HCT116 (cell line): ENCODE results near the gene HMCN2. TPM values are rescaled to one million over a fixed set of nuclear protein-coding genes. Genes with fewer than 3 reads are reported as not detected.

Experiments
- ATAC-seq: fragments of 200-7000 bp; cut with Tn5 transposase; 2 replicates; pipeline ENCODE4 v1.9.1; 2020; ENCODE audit warnings: mild to moderate bottlenecking, moderate library complexity
- BruUV-seq: library from RNA; stranded (reverse); fragments of 400-500 nt; replicated peaks from 2 replicates; lab custom pipeline; 2021; lab: Mats Ljungman, UMichigan
- CTCF ChIA-PET: fragments of 300-600 bp; sonication (Branson Sonifier 250); formaldehyde crosslinking; loops from one replicate; lab custom pipeline; 2021; ENCODE audit warnings: antibody characterized with exemption; lab: Charles Lee
- POLR2A ChIA-PET: fragments of 300-600, 350-600 bp; sonication (Branson Sonifier 250); formaldehyde crosslinking; loops from one replicate; lab custom pipeline; 2021; ENCODE audit warnings: antibody characterized with exemption; lab: Charles Lee
- RAD21 ChIA-PET, 2 experiments: fragments of 300-600 bp; sonication (Branson Sonifier 250); formaldehyde crosslinking; loops; one replicate each; lab custom pipeline; 2023; ENCODE audit warnings: low total read pairs in 2 of 2; ENCODE audit not compliant: uncharacterized antibody in 2 of 2, unreplicated experiment in 2 of 2, low non-redundant PET in 1 of 2; lab: Charles Lee
- DNase-seq: peaks from one replicate; pipeline ENCODE4 v3.0.0-alpha.2; 2010; ENCODE audit warnings: low read depth, low spot score
- H2AFZ ChIP-seq: fragments of 200-600 bp; shearing (Covaris generic), sonication (generic); 2 replicates; pipeline ENCODE4 v1.6.1; 2017; ENCODE audit warnings: low read depth, mixed run types, mixed read lengths, antibody characterized with exemption, low read length; ENCODE audit not compliant: poor library complexity, severe bottlenecking
- H3K27ac ChIP-seq: 2 replicates; pipeline ENCODE4 v1.5.1; 2012; ENCODE audit warnings: low read depth, low read length
- H3K27me3 ChIP-seq: fragments of 200-600 bp; sonication (generic); 2 replicates; pipeline ENCODE4 v1.6.1; 2016; ENCODE audit warnings: mixed run types, low read length, mixed read lengths; ENCODE audit not compliant: insufficient read depth
- H3K36me3 ChIP-seq, 2 experiments: fragments of 200-500 bp in 1 of 2; fragments of 200-600 bp in 1 of 2; sonication (Bioruptor generic) in 1 of 2; sonication (generic) in 1 of 2; 2 replicates each; pipeline versions ENCODE4 v1.5.1 to v1.6.1; 2014 to 2016; ENCODE audit warnings: low read length in 2 of 2, inconsistent platforms in 1 of 2, mixed read lengths in 1 of 2, mixed run types in 1 of 2; ENCODE audit not compliant: insufficient read depth in 2 of 2, control insufficient read depth in 1 of 2
- H3K4me1 ChIP-seq, 2 experiments: fragments of 200-600 bp in 1 of 2; sonication (generic) in 1 of 2; 2 replicates each; pipeline versions ENCODE4 v1.5.1 to v1.6.1; 2012 to 2017; ENCODE audit warnings: low read length in 2 of 2, inconsistent platforms in 1 of 2, mild to moderate bottlenecking in 1 of 2, mixed read lengths in 1 of 2, mixed run types in 1 of 2, moderate library complexity in 1 of 2; ENCODE audit not compliant: insufficient read depth in 2 of 2, control insufficient read depth in 1 of 2
- H3K4me2 ChIP-seq: fragments of 200-600 bp; sonication (generic); 2 replicates; pipeline ENCODE4 v1.6.1; 2017; ENCODE audit warnings: mixed run types, low read length, mixed read lengths
- H3K4me3 ChIP-seq, 2 experiments: fragments of 200-600 bp in 1 of 2; sonication (generic) in 1 of 2; replicated peaks in 1 of 2; 2 replicates each; pipeline ENCODE4 v1.5.1; 2011 to 2016; ENCODE audit warnings: low read length in 2 of 2, control low read depth in 1 of 2, low read depth in 1 of 2, mild to moderate bottlenecking in 1 of 2, mixed read lengths in 1 of 2, mixed run types in 1 of 2
- H3K79me2 ChIP-seq: fragments of 200-600 bp; sonication (generic); 2 replicates; pipeline ENCODE4 v1.6.1; 2017; ENCODE audit warnings: mild to moderate bottlenecking, mixed run types, low read length, moderate library complexity, mixed read lengths; ENCODE audit not compliant: insufficient read depth
- H3K9ac ChIP-seq: fragments of 200-600 bp; sonication (generic); 2 replicates; pipeline ENCODE4 v1.6.1; 2016; ENCODE audit warnings: low read length, mixed read lengths
- H3K9me2 ChIP-seq: fragments of 200-600 bp; sonication (generic), shearing (Covaris generic); 2 replicates; pipeline ENCODE4 v1.6.1; 2017; ENCODE audit warnings: mixed run types, mild to moderate bottlenecking, moderate library complexity; ENCODE audit not compliant: insufficient read depth
- H3K9me3 ChIP-seq, 2 experiments: fragments of 200-500 bp in 1 of 2; fragments of 200-600 bp in 1 of 2; sonication (Bioruptor generic) in 1 of 2; sonication (generic) in 1 of 2; 2 replicates each; pipeline ENCODE4 v1.6.1; 2014 to 2017; ENCODE audit warnings: low read length in 2 of 2, mixed read lengths in 2 of 2, inconsistent platforms in 1 of 2, low read depth in 1 of 2, mild to moderate bottlenecking in 1 of 2, mixed run types in 1 of 2, moderate library complexity in 1 of 2; ENCODE audit not compliant: control insufficient read depth in 1 of 2, insufficient read depth in 1 of 2
- H4K20me1 ChIP-seq: fragments of 200-600 bp; sonication (generic), shearing (Covaris generic); 2 replicates; pipeline ENCODE4 v1.6.1; 2017; ENCODE audit warnings: mixed run types, mild to moderate bottlenecking, moderate library complexity; ENCODE audit not compliant: insufficient read depth
- EZH2phosphoT487 ChIP-seq: fragments of 200-600 bp; IDR thresholded peaks from 2 replicates; pipeline ENCODE4 v1.6.1; 2018; ENCODE audit warnings: antibody characterized with exemption, borderline replicate concordance
- RAD21 ChIP-seq: IDR thresholded peaks from 2 replicates; pipeline ENCODE4 v1.6.1; 2012; ENCODE audit warnings: low read depth, mild to moderate bottlenecking
- SIN3A ChIP-seq: IDR thresholded peaks from 2 replicates; pipeline ENCODE4 v1.6.1; 2012; ENCODE audit warnings: low read depth
- SRF ChIP-seq: IDR thresholded peaks from 2 replicates; pipeline ENCODE4 v1.6.1; 2012; ENCODE audit warnings: low read depth
- YY1 ChIP-seq: IDR thresholded peaks from 2 replicates; pipeline ENCODE4 v1.6.1; 2011; ENCODE audit warnings: low read length, low read depth, moderate library complexity, mild to moderate bottlenecking; ENCODE audit not compliant: insufficient replicate concordance; ENCODE audit errors: extremely low read depth
- intact Hi-C: fragments of 100-400 bp; cut with micrococcal nuclease; formaldehyde crosslinking; loops from 2 replicates; pipeline ENCODE4 v1.10.0; 2022
- total RNA-seq: library from RNA; stranded (reverse); gene quantifications from one replicate; pipeline ENCODE4 v1.2.1, GENCODE V29; 2021; ENCODE audit not compliant: unreplicated experiment
- TF ChIP-seq, protein P1 (sequence below): IDR thresholded peaks from 2 replicates; pipeline ENCODE4 v1.6.1; 2012
- TF ChIP-seq, protein P2 (sequence below): IDR thresholded peaks from 2 replicates; pipeline ENCODE4 v1.6.1; 2012; ENCODE audit warnings: low read depth
- TF ChIP-seq, protein P3 (sequence below), 3 experiments: fragments of 200-600 bp in 1 of 3; sonication (generic) in 1 of 3; IDR thresholded peaks in 2 of 3; conservative IDR thresholded peaks in 1 of 3; 2 replicates each; pipeline ENCODE4 v1.5.1; 2012 to 2017; ENCODE audit warnings: low read depth in 2 of 3, low read length in 2 of 3, antibody characterized with exemption in 1 of 3, borderline replicate concordance in 1 of 3, control low read depth in 1 of 3, mild to moderate bottlenecking in 1 of 3, mixed read lengths in 1 of 3, mixed run types in 1 of 3, moderate library complexity in 1 of 3; ENCODE audit not compliant: insufficient read depth in 1 of 3

Gene HMCN2
- total RNA-seq, 1 experiment from 2014 or later = 0.22 TPM

- TF ChIP-seq SRF (no peak), YY1 (no peak)
Measured at GRCh38 chr9:130296783-130297055, 31.2 kb downstream of the HMCN2 start (continued).

DNA sequence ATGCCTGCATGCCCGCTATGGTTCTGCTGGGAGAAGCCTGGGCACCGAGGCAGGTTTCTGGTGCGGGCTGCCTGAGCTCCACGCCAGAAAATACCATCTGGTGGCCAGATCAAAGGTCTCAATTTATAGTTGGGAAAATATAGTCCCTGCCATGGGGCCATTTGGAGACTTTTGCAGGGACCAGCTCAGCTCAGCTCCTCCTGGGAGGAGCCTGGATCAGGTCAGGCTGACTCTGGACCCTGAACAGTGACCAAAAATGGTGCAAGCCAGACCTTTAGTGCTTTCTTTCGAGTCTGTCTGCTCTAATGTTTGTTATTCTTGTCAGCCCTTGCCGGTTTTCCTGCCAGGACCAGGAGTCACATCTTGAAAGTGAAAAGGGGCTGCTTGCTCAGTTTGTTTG, 31.8 kb downstream of the HMCN2 start:
- H3K27ac ChIP-seq = no peak overlapping the region
- no peaks in the 10 kb centered on the region for H3K9me2 ChIP-seq
- no peaks in the 10 kb centered on the region for H3K36me3 ChIP-seq
- no peak for ATAC-seq
- POLR2A ChIA-PET = no interaction called here
- H3K4me3 ChIP-seq = no peak overlapping the region
- no peak overlapping the region for H3K4me2 ChIP-seq
- no peak overlapping the region for H2AFZ ChIP-seq
- H4K20me1 ChIP-seq = no peaks in the 10 kb centered on the region
- no peaks in the 10 kb centered on the region for H3K79me2 ChIP-seq
- H3K9me3 ChIP-seq = no peaks in the 10 kb centered on the region
- no peak for TF ChIP-seq EZH2phosphoT487
- TF ChIP-seq, protein P1, sequence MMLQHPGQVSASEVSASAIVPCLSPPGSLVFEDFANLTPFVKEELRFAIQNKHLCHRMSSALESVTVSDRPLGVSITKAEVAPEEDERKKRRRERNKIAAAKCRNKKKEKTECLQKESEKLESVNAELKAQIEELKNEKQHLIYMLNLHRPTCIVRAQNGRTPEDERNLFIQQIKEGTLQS = no peak
- no peak for TF ChIP-seq SRF
- TF ChIP-seq, protein P2, sequence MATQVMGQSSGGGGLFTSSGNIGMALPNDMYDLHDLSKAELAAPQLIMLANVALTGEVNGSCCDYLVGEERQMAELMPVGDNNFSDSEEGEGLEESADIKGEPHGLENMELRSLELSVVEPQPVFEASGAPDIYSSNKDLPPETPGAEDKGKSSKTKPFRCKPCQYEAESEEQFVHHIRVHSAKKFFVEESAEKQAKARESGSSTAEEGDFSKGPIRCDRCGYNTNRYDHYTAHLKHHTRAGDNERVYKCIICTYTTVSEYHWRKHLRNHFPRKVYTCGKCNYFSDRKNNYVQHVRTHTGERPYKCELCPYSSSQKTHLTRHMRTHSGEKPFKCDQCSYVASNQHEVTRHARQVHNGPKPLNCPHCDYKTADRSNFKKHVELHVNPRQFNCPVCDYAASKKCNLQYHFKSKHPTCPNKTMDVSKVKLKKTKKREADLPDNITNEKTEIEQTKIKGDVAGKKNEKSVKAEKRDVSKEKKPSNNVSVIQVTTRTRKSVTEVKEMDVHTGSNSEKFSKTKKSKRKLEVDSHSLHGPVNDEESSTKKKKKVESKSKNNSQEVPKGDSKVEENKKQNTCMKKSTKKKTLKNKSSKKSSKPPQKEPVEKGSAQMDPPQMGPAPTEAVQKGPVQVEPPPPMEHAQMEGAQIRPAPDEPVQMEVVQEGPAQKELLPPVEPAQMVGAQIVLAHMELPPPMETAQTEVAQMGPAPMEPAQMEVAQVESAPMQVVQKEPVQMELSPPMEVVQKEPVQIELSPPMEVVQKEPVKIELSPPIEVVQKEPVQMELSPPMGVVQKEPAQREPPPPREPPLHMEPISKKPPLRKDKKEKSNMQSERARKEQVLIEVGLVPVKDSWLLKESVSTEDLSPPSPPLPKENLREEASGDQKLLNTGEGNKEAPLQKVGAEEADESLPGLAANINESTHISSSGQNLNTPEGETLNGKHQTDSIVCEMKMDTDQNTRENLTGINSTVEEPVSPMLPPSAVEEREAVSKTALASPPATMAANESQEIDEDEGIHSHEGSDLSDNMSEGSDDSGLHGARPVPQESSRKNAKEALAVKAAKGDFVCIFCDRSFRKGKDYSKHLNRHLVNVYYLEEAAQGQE = no peak
- TF ChIP-seq RAD21 = no peak
- TF ChIP-seq, protein P3, sequence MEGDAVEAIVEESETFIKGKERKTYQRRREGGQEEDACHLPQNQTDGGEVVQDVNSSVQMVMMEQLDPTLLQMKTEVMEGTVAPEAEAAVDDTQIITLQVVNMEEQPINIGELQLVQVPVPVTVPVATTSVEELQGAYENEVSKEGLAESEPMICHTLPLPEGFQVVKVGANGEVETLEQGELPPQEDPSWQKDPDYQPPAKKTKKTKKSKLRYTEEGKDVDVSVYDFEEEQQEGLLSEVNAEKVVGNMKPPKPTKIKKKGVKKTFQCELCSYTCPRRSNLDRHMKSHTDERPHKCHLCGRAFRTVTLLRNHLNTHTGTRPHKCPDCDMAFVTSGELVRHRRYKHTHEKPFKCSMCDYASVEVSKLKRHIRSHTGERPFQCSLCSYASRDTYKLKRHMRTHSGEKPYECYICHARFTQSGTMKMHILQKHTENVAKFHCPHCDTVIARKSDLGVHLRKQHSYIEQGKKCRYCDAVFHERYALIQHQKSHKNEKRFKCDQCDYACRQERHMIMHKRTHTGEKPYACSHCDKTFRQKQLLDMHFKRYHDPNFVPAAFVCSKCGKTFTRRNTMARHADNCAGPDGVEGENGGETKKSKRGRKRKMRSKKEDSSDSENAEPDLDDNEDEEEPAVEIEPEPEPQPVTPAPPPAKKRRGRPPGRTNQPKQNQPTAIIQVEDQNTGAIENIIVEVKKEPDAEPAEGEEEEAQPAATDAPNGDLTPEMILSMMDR (IDR thresholded peaks at IDR 0.05 in 2 of 3, conservative IDR thresholded peaks at IDR 0.05 in 1 of 3; ENCODE audit: borderline replicate concordance in 1 of 3, insufficient read depth in 1 of 3, low read depth in 2 of 3, low read length in 2 of 3) = no peak
- no peak for TF ChIP-seq SIN3A
- TF ChIP-seq, all 23 proteins: peak for 0
- ChIA-PET CTCF (no interaction called here), RAD21 (no interaction called here)
- no peak overlapping the region for H3K9ac ChIP-seq
- no peaks in the 10 kb centered on the region for H3K4me1 ChIP-seq
- DNase-seq = no peak
- intact Hi-C loops = no loop called here
- H3K27me3 ChIP-seq = peaks cover 54% of the 10 kb centered on the region; the same call in 1 of the 2 replicates
- BruUV-seq = no TSS peak
